Hepatocyte (in vitro differentiated cells): ENCODE data around the gene DVL2. TPM values are rescaled to one million over a fixed set of nuclear protein-coding genes. Genes with fewer than 3 reads are reported as not detected.

Experiments used
- DNase-seq: peaks from one replicate; pipeline ENCODE4 v3.0.0-alpha.2; 2016; ENCODE audit warnings: low spot score
- H2AFZ ChIP-seq: fragments of 200-600 bp; sonication (generic); 2 replicates; pipeline ENCODE4 v1.6.0; 2016; ENCODE audit warnings: antibody characterized with exemption, mild to moderate bottlenecking
- H3K27ac ChIP-seq: fragments of 200-600 bp; sonication (generic); 2 replicates; pipeline ENCODE4 v1.5.1; 2016; ENCODE audit warnings: mild to moderate bottlenecking
- H3K27me3 ChIP-seq: fragments of 200-600 bp; sonication (generic); 2 replicates; pipeline ENCODE4 v1.6.1; 2016
- H3K36me3 ChIP-seq: fragments of 200-600 bp; sonication (generic); replicated peaks from 2 replicates; pipeline ENCODE4 v1.5.1; 2016; ENCODE audit warnings: low read depth; ENCODE audit not compliant: insufficient read depth
- H3K4me1 ChIP-seq: fragments of 200-600 bp; sonication (generic); 2 replicates; pipeline ENCODE4 v1.5.1; 2016; ENCODE audit warnings: mild to moderate bottlenecking, moderate library complexity; ENCODE audit not compliant: insufficient read depth
- H3K4me2 ChIP-seq: fragments of 200-600 bp; sonication (generic); 2 replicates; pipeline ENCODE4 v1.6.0; 2016
- H3K4me3 ChIP-seq: fragments of 200-600 bp; sonication (generic); 2 replicates; pipeline ENCODE4 v1.5.1; 2016; ENCODE audit warnings: mild to moderate bottlenecking
- H3K79me2 ChIP-seq: fragments of 200-600 bp; sonication (generic); 2 replicates; pipeline ENCODE4 v1.6.0; 2017; ENCODE audit warnings: mild to moderate bottlenecking
- H3K9me2 ChIP-seq: fragments of 200-600 bp; sonication (generic); replicated peaks from 2 replicates; pipeline ENCODE4 v1.6.0; 2017; ENCODE audit warnings: mild to moderate bottlenecking; ENCODE audit not compliant: insufficient read depth
- H3K9me3 ChIP-seq: fragments of 200-600 bp; sonication (generic); 2 replicates; pipeline ENCODE4 v1.5.1; 2016; ENCODE audit warnings: low read depth, mild to moderate bottlenecking
- H4K20me1 ChIP-seq: fragments of 200-600 bp; sonication (generic); 2 replicates; pipeline ENCODE4 v1.6.0; 2016; ENCODE audit warnings: mild to moderate bottlenecking; ENCODE audit not compliant: insufficient read depth, poor library complexity, severe bottlenecking
- CTCF ChIP-seq: fragments of 200-600 bp; sonication (generic); IDR thresholded peaks from 2 replicates; pipeline ENCODE4 v1.5.1; 2016; ENCODE audit warnings: antibody characterized with exemption, mild to moderate bottlenecking; ENCODE audit not compliant: poor library complexity
- EZH2 ChIP-seq: fragments of 200-600 bp; sonication (generic); IDR thresholded peaks from 2 replicates; pipeline ENCODE4 v1.6.1; 2016; ENCODE audit warnings: antibody characterized with exemption, mild to moderate bottlenecking, borderline replicate concordance
- EZH2phosphoT487 ChIP-seq: fragments of 200-600 bp; sonication (generic); IDR thresholded peaks from one replicate; pipeline ENCODE4 v1.6.1; 2018; ENCODE audit warnings: antibody characterized with exemption, mild to moderate bottlenecking, low read depth, moderate library complexity; ENCODE audit not compliant: unreplicated experiment, severe bottlenecking
- WGBS: methylation state at CpG from one replicate; pipeline ENCODE4 v1.1.6; 2016; ENCODE audit warnings: low lambda C conversion rate; ENCODE audit errors: missing lambda C conversion rate; 5-methylcytosine and 5-hydroxymethylcytosine counted together
- polyA plus RNA-seq: library from polyadenylated mRNA; unstranded; fragments of >200 nt; fragmentation: Nextera tagmentation; extraction: Ambion mirVana; gene quantifications from 2 replicates; pipeline ENCODE4 v1.2.1, GENCODE V29; 2016
- total RNA-seq: library from RNA; depleted of rRNA; stranded (reverse); fragments of >200 nt; gene quantifications from 2 replicates; pipeline ENCODE4 v1.2.3, GENCODE V29; 2014

Gene DVL2
- total and polyA plus RNA-seq, 2 experiments from 2014 or later = 62.1 to 74.7 TPM

GRCh38 chr17:7281953-7282751 lies 47.8 kb upstream of the DVL2 start:
- H3K4me2 ChIP-seq = peak overlapping the region; percentile 86
- H3K27me3 ChIP-seq = peaks cover 4% of the 10 kb centered on the region
- no peak overlapping the region for H2AFZ ChIP-seq
- DNase-seq = peak; percentile 47
- H3K4me1 ChIP-seq = peaks cover 13% of the 10 kb centered on the region
- no peak overlapping the region for H3K27ac ChIP-seq
- no peaks in the 10 kb centered on the region for H3K79me2 ChIP-seq
- no peaks in the 10 kb centered on the region for H3K9me3 ChIP-seq
- 3% methylated on average over 25 of the region's 43 CpGs for WGBS
- H4K20me1 ChIP-seq = no peaks in the 10 kb centered on the region
- peak overlapping the region; percentile 30 for H3K4me3 ChIP-seq
- H3K36me3 ChIP-seq = no peaks in the 10 kb centered on the region
- TF ChIP-seq CTCF = no peak
- TF ChIP-seq EZH2phosphoT487 = no peak
- TF ChIP-seq EZH2 = no peak
- no peaks in the 10 kb centered on the region for H3K9me2 ChIP-seq

GRCh38 chr17:7281074-7281952 lies 47.0 kb upstream of the DVL2 start, which contains the start of gene SLC2A4:
Gene SLC2A4 (plus strand): TSS chr17:7281718. CDS start chr17:7281935, 217 bp downstream.
- Histone ChIP-seq H3K4me1 (peaks cover 13% of the 10 kb centered on the region), H3K27ac (peak within 1 kb of the TSS; percentile 24), H2AFZ (no peak within 1 kb of the TSS), H3K36me3 (no peaks in the 10 kb centered on the region), H3K9me2 (no peaks in the 10 kb centered on the region), H3K4me2 (peak within 1 kb of the TSS; percentile 86), H4K20me1 (no peaks in the 10 kb centered on the region), H3K4me3 (peak within 1 kb of the TSS; percentile 30), H3K9me3 (no peaks in the 10 kb centered on the region), H3K79me2 (no peaks in the 10 kb centered on the region), H3K27me3 (peaks cover 4% of the 10 kb centered on the region)
- DNase-seq = peak; percentile 98
- under 1% methylated on average over 61 of the region's 71 CpGs for WGBS
- no peak for TF ChIP-seq EZH2phosphoT487
- TF ChIP-seq CTCF = no peak
- TF ChIP-seq EZH2 = no peak

- no peak overlapping the region for H3K4me3 ChIP-seq
- no peaks in the 10 kb centered on the region for H3K36me3 ChIP-seq
- TF ChIP-seq EZH2 (no peak), CTCF (peak; percentile 87), EZH2phosphoT487 (no peak)
- H2AFZ ChIP-seq = no peak overlapping the region
- no peaks in the 10 kb centered on the region for H3K9me2 ChIP-seq
- H3K4me1 ChIP-seq = peaks cover 13% of the 10 kb centered on the region
- H3K79me2 ChIP-seq = no peaks in the 10 kb centered on the region
- H3K4me2 ChIP-seq = peak overlapping the region; percentile 86
- no peaks in the 10 kb centered on the region for H3K9me3 ChIP-seq
- H4K20me1 ChIP-seq = no peaks in the 10 kb centered on the region
- H3K27ac ChIP-seq = peak overlapping the region; percentile 24
- peak; percentile 91 for DNase-seq
- peaks cover 4% of the 10 kb centered on the region for H3K27me3 ChIP-seq
- WGBS = 2% methylated on average over 29 of the region's 29 CpGs
Measured at GRCh38 chr17:7280519-7281073, 46.3 kb upstream of the DVL2 start.
